ENCODE results near the gene SERPINE2.

The SERPINE2 gene

DNA sequence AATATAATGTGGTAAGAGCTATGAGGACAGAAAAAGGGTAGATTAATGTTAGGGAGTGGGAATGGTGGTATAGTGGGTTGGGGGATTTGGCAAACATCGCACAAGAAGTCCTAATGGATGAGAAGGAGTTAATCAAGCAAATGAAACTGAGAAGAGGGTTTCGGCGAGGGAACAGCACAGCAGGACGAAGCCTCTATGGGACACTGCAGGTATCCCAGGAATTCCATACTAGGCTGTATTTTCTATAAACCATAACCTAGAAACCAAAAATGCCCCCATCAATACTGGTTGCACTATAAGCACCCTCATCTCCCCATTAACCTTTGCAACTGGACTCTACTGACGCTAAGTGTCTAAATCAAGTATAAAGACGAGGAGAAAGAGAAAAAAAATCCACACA, 104.2 kb downstream of the SERPINE2 start:
- Histone ChIP-seq H3K4me2 (ENCODE audit: low read length) (no peak overlapping the region), H3K79me2 (ENCODE audit: control insufficient read depth, low read length) (no peaks in the 10 kb centered on the region), H3K9me3 (ENCODE audit: control insufficient read depth, insufficient read depth, low read length) (no peaks in the 10 kb centered on the region), H4K20me1 (ENCODE audit: control insufficient read depth, insufficient read depth, low read depth, low read length) (no peaks in the 10 kb centered on the region), H3K9me2 (replicated peaks; ENCODE audit: control insufficient read depth, low read length) (no peaks in the 10 kb centered on the region), H3K4me3 (ENCODE audit: low read length) (no peak overlapping the region), H3K27me3 (ENCODE audit: control insufficient read depth, low read length) (peaks cover 20% of the 10 kb centered on the region), H3F3A (ENCODE audit: control insufficient read depth, insufficient read depth) (no peaks in the 10 kb centered on the region), H3K36me3 (ENCODE audit: control insufficient read depth, low read length) (no peaks in the 10 kb centered on the region), H3K4me1 (ENCODE audit: control insufficient read depth, low read length) (no peaks in the 10 kb centered on the region), H3K27ac (ENCODE audit: low read depth, low read length) (no peak overlapping the region)
- TF ChIP-seq CTCF (IDR thresholded peaks at IDR 0.05; ENCODE audit: low read depth, low read length, poor library complexity, severe bottlenecking) (no peak), EZH2phosphoT487 (IDR thresholded peaks at IDR 0.05; ENCODE audit: borderline replicate concordance, low read length) (no peak)

DNA sequence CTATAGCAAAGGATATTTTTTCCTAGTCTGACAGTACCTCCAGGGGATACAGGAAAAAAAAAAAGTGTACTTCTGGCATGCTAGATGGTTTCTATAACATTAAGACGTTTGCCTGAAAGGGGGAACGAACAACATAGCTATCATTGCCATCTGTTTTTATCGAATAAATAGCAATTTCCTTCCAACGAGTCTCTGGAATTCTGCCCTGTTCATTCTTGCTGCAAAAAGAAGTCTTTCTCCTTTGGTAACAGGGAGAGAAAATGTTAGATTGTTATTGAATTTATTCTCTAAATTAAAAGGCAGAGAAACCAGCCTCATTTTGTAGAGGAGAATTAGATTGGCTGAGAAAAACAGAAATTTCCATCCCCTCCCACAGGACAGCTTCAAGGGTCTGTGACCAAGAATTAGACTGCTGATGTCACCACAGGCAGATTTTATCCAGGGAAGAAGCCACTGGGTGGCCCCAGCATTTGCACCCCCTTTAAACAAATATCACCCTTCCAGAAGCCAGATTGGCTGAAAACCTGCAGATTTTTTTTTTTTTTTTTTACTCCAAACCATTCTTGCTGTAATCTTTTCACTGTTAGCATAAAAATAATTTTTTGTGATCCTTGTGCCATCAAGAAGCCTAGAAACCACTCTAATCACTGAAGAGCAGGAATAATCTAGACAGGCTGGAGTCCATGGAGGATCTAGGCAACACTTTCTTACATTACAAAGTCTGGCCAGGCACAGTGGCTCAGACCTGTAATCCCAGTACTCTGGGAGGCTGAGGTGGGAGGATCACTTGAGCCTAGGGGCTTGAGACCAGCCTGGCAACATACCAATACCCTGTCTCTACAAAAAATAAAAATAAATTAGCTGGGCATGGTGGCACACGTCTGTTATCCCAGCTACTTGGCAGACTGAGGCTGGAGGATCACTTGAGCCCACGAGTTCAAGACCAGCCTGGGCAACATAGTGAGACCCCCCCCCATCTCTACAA, 106.0 kb downstream of the SERPINE2 start:
- Histone ChIP-seq H3K36me3 (ENCODE audit: control insufficient read depth, low read length) (no peaks in the 10 kb centered on the region), H3K79me2 (ENCODE audit: control insufficient read depth, low read length) (no peaks in the 10 kb centered on the region), H3K27ac (ENCODE audit: low read depth, low read length) (no peak overlapping the region), H3F3A (ENCODE audit: control insufficient read depth, insufficient read depth) (no peaks in the 10 kb centered on the region), H3K9me3 (ENCODE audit: control insufficient read depth, insufficient read depth, low read length) (no peaks in the 10 kb centered on the region), H3K9me2 (replicated peaks; ENCODE audit: control insufficient read depth, low read length) (no peaks in the 10 kb centered on the region), H4K20me1 (ENCODE audit: control insufficient read depth, insufficient read depth, low read depth, low read length) (no peaks in the 10 kb centered on the region), H3K4me3 (ENCODE audit: low read length) (no peak overlapping the region), H3K4me1 (ENCODE audit: control insufficient read depth, low read length) (no peaks in the 10 kb centered on the region), H3K27me3 (ENCODE audit: control insufficient read depth, low read length) (peaks cover 20% of the 10 kb centered on the region), H3K4me2 (ENCODE audit: low read length) (no peak overlapping the region)
- no peak for TF ChIP-seq CTCF (IDR thresholded peaks at IDR 0.05; ENCODE audit: low read depth, low read length, poor library complexity, severe bottlenecking)

- H3K4me2 ChIP-seq (ENCODE audit: low read length): no peak overlapping the region
- H3K79me2 ChIP-seq (ENCODE audit: control insufficient read depth, low read length): no peaks in the 10 kb centered on the region
- H3K9me2 ChIP-seq (replicated peaks; ENCODE audit: control insufficient read depth, low read length): no peaks in the 10 kb centered on the region
- H3K4me1 ChIP-seq (ENCODE audit: control insufficient read depth, low read length): no peaks in the 10 kb centered on the region
- H3K4me3 ChIP-seq (ENCODE audit: low read length): no peak overlapping the region
- no peaks in the 10 kb centered on the region for H3F3A ChIP-seq (ENCODE audit: control insufficient read depth, insufficient read depth)
- H3K27ac ChIP-seq (ENCODE audit: low read depth, low read length): no peak overlapping the region
- H3K27me3 ChIP-seq (ENCODE audit: control insufficient read depth, low read length): peaks cover 2% of the 10 kb centered on the region; the same call in 1 of the 2 replicates
- H3K9me3 ChIP-seq (ENCODE audit: control insufficient read depth, insufficient read depth, low read length): no peaks in the 10 kb centered on the region
- no peak for TF ChIP-seq CTCF (IDR thresholded peaks at IDR 0.05; ENCODE audit: low read depth, low read length, poor library complexity, severe bottlenecking)
- TF ChIP-seq EZH2phosphoT487 (IDR thresholded peaks at IDR 0.05; ENCODE audit: borderline replicate concordance, low read length): no peak
- no peaks in the 10 kb centered on the region for H3K36me3 ChIP-seq (ENCODE audit: control insufficient read depth, low read length)
- no peaks in the 10 kb centered on the region for H4K20me1 ChIP-seq (ENCODE audit: control insufficient read depth, insufficient read depth, low read depth, low read length)
Observed at GRCh38 chr2:223930103-223930976, 108.7 kb downstream of the SERPINE2 start.
